Kidney glomerular epithelial cell (primary cell): ENCODE measurements around the gene CDH19.
"Not testable (repeated sequence)": the region's sequence is repeated elsewhere in the genome, so short reads cannot be mapped to it uniquely, and the experiment has no call there.

ENCODE experiments used
- DNase-seq: peaks from one replicate; lab custom pipeline; 2025; lab: John Stamatoyannopoulos, UW

Gene CDH19

DNA sequence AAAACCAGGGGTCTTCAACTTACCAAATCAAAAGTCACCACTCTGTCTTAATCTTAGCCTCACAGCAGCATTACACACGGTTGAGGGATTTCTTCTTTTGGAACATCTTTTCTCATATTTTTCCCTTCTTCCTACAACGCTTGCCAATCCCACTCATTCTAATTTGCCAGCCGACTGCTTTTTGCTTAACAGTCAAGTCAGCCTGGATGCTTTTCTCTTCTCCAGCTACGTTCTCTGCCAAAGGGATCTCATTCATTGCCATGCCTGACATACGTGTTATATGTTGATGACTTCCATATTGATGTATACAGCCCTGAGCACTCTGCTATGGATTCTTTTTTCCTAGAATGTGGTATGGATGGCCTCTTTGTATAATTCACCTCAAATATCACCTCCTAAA lies 37.3 kb downstream of the CDH19 start:
- DNase-seq: no peak

DNA sequence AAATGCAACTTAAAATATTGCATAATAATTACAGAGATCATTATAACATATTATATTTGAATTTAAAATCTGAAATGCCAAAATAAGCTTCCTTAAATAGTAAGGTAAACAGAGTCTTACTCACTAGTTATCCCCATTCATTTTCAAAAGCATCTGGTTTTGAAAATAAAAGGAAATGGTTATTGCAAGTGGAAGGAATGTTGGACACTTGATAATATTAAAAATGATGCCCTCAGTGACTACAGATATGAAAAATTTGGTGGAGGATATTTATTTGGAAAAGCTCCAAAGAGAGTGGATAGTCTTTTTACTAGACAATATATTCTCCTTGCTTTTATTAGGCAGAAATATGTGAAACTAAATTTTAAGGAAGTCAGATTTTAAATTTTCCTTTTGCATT lies 39.7 kb downstream of the CDH19 start:
- no peak for DNase-seq

DNA sequence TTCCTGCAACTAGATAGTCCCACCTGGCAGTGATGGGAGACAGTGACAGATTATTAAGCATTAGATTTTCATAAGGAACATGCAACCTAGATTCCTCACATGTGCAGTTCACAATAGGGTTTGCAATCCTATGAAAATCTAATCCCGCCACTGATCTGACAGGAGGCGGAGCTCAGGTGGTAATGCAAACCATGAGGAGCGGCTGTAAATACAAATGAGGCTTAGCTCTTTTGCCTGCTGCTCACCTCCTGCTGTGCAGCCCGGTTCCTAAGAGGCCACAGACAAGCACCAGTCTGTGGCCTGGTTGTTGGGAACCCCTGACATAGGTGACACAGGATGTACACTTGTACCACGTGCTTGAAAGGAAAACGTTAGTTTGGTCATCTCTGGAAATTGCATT lies 41.6 kb downstream of the CDH19 start:
- DNase-seq: no peak

DNA sequence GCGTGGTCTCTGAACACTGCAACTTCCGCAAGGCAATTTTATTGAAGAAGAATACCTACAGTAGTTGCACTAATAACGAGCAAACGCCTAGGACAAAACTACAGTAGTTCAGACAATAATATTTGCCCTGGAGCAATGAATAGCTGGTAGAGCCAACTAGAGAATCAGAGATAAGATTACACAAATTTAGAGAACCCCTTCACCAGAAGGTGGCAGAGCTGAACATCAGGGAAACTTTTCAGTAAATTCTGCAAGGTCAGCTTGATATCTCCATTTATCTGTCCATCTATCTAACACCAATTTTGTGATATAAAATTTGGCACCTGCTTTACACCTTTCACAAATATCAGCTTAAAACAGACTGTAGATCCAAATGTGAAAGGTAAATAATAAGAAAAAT lies 43.8 kb downstream of the CDH19 start:
- DNase-seq: peak; percentile 18

DNA sequence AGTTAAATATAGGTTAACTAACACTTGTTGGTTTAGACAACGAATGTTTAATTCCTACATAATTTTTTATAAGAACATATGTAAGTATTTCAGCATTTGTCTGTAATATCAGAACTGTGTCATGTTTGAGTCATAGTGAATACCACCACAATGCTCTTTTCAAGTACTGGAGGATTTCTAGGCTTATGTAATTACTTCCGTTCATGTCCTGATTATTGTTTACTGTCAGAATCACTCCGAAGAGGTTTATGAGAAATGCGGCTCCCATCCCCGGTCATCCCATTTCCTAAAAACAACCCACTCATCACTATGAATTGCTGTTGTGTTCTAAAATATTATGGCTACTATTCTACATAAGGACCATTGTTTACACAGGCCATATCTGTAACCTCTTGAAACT lies 45.1 kb downstream of the CDH19 start:
- DNase-seq: no peak

DNA sequence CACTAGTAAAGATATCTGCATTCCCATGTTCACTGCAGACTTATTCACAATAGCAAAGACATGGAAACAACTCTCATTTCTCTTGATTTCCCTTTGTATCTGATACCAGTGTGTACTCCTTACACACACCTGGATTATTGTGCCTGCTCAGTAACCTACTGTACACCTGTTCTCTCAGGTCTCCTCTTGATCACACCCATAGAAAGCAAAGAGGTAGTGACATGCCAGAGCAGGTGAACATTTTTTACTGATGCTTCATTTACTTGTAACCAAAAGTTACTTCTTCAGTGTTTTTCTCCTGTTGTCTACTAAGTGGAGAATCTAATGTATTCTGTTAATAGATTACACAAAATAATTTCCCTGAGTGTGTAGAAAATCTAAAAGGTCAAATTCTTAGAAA lies 46.8 kb downstream of the CDH19 start:
- DNase-seq: no peak

DNA sequence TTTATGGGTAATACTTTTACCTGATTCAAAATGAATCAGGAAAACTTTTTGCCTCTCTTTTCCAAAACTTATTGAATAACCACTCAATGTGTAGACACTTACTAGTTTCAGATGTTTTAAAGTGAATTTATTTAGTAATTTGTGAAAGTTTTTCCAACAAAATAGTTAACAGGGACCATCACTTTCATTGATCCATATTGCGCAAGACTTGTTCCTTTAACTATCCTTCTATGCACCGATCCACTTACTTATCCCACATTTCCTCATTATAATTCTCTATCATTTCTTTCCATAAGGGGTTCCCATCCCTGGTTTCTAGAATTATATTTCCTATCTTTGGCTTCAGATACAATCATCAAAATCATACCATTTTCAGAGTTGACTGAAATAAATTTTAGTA lies 48.3 kb downstream of the CDH19 start:
- DNase-seq: no peak

DNA sequence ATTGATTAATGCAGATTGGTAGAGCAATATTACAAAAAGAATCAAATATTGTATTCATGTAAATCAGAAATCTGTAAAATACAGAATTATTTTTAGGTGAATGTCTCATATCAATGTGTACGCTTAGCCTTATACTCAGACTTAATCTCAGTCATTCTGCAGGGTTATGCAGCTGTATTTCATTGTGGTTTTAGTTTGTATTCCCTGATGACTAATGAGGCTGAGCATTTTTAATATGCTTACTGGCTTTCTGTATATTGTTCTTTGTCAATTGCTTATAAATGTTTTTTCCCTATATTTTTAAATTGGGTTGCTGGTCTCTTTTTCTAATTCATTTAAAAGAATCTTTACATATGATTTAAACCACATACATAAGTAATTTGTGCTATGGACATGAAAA lies 50.1 kb downstream of the CDH19 start:
- no peak for DNase-seq

DNA sequence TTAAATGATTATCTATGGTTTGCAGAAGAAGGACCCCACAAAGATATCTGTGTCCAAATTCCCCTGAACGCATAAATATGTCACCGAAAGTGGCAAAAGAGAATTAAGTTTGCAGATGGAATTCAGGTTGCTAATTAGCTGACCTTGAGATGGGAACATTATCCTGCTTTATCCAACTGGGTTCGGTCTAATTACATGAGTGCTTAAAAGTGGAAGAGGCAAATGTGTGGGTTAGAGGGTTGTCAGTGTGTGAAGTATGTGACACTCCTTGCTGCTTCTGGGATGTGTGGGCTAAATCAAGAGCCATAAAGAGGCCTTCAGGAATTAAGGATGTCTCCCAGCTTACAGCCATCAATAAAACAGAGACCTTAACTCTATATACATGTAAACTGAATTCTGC lies 53.5 kb downstream of the CDH19 start:
- no peak for DNase-seq

DNA sequence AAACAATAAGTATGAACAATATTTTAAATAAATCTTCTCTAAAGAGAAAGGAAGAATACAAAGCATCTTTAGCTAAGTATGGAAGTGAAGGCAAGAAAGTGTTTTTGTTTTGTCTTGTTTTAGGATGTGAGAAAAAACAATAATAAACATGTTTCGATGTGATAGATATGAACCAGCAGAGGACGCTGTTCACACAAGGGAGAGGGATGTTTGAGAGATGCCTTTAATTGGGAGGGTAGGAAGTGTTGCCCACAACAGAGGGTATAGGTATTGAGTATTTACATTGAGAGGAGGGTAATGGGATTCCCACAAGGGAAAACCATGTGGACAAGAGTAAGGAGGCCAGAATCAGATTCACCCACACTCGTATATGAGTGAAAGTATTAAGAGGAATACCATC lies 55.1 kb downstream of the CDH19 start:
- DNase-seq: no peak

DNA sequence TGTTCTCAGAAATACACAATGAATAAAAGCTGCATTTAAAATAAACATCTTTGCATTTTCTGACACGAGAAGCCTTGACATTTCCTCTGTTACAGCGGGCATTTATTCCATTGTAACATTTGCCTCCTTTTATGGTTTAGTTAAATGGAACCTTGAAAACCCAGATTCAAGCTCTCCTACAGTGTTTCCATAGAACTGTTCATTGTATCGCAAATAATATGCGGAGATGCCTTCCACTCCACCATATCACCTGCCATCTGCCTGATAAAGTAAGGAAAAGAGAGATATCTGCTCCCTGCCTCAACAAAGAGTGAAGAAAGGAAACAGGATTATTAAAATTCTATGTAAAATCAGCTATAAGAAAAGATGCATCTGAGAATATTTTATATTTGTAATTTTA lies 69.8 kb downstream of the CDH19 start:
- no peak for DNase-seq

DNA sequence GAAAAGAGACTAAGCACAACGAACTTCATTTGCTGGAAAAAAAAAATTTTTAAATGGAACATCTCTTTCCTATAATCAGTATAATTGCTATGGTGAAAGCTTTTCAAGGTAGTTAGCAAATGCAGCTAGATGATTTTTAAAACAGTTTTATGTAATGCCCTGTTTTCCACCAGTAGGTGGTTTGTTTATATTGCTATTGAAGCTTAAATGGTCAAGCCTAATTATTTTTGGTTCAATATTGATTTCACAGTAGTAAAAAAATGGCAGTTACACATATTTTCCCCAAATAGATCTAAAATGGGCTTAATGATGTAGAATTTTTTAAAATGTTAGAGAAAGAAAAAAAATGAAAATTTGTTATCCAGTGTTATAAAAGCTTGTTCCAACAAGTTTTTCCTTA lies 70.2 kb downstream of the CDH19 start:
- no peak for DNase-seq

DNA sequence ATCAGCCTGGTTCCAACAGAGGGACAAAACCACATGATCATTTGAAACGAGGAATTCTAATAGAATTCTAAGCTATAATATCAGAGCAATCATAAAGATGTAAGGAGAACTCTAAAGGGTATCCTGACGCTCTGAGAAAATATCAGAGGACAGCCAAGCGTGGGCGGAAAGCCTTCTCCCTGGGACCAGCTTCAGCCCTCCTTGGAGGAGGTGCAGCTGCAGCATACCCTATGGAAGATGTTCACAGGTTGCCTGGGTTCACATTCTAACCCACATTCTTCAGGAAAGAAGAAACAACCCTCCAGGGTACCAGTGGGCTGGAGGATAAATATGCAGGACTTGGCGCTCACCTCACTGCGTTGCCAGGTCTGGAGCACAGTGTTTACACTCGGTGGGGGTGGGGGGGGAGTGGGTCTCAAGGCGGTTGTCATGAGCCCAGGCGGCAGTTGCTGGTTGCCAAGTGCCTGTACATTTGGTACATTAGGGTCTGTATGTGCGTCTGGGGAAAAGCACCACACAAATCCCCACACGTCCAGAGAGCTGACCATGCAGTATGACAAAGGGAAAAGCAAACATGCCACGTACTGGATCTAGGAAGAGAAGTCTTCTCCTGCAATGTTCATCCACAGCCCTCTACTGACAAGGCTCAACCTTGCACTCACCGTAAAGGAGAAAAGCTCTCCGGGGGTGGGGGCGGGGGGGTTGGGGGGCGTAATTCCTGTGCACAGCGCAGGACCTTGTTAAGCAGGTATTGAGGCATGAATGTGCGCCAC lies 80.5 kb downstream of the CDH19 start:
- DNase-seq: no peak

DNA sequence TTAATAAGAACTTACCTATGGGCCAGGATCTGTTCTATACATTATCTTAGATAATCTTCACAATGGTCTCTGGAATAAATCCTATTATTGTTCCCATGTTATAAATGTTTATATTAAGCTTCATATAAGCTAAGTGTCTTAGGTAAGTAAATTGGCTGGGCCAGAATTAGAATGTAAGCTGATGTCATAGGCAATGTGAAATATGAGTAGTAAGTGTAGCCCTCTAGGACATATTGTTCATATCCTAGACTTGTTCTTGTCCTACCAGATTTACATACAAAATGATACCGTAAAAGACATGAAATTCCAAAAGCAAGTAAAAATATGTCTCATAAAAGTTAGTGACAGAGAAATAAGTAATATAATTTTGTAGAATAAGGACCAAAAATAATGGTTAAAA lies 89.9 kb downstream of the CDH19 start:
- no peak for DNase-seq

DNA sequence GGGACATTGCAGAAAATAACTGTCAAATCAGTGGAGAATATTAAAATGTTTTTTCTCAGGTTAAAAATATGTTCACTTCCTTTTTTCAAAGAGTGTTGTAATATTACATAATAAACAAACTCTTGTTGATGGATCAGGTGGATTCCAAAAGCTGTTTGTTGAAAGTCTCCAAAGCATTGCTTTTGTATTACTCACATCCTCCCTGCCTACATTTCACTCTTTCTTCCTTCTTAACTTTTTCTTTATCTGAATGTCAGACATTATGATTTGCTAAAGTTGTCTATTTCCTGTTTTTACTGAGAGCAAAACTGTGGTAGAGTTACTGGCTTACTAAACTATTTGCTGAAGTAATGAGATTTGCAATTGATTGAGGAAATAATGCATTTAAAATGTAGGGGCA lies 92.1 kb downstream of the CDH19 start:
- DNase-seq: peak; percentile 60

DNA sequence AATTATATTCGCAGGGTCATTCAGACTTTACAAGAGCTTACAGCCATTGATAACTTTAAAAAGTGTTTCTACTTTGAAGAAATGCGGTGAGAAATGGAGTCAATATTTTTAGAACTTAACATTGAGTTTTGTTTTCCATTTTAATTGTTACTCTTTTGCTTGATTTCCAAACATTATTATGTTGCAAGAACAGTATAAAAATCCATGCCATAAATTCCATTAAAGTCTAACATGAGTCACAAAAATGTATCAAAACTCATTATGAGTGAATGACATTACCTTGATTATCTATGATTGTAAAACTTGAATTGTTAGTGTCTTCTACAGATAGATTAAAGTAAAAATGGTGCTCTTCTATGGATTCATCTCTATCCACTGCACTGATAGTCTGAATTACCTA lies 92.6 kb downstream of the CDH19 start:
- no peak for DNase-seq

DNA sequence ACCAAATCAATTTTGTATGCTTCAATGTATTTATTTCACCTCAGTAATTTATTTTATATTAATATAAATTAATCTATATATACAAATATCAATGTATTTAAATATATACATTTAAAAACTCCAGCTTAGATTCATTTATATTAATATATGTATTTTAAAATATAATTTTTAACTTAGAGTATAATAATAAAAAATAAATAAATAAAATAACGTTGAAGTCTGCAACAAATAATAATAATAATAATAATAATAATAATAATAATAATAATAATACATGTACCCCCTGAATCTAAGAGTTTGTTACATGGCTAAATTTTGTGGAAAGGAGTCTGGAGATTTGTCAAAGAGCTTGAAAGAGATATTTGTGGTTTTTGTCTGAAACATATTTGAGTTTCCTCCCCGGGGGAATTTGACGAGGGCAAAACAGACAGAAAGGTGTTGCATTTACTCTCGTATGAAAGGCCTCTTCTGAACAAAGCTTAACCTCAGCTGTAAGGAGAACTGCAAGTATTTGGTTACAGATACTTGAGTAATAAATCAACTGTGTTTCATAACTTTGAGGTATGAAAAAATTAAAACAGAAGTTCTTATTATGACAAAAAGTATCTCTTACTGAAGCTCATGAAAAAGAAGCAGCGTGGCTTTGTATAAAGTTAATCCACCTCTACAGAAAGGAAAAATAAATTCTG lies 93.4 kb downstream of the CDH19 start:
- DNase-seq: no peak

DNA sequence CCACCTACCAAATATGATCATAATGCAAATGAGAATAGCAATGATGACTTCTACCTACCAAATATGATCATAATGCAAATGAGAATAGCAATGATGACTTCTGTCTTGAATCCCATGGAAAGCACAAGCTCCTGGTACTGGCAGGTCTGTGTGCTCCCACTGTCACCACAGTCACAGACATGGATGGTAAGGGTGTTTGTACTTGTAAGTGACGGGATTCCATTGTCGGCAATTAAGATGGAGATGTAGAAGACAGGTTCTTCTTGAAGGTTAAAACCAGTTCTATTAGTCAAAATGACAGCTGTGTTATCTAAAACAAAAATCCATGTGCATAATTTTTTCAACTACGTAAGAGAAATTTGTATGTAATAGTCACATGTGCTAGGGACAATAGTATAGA lies 95.0 kb downstream of the CDH19 start:
- DNase-seq: no peak

DNA sequence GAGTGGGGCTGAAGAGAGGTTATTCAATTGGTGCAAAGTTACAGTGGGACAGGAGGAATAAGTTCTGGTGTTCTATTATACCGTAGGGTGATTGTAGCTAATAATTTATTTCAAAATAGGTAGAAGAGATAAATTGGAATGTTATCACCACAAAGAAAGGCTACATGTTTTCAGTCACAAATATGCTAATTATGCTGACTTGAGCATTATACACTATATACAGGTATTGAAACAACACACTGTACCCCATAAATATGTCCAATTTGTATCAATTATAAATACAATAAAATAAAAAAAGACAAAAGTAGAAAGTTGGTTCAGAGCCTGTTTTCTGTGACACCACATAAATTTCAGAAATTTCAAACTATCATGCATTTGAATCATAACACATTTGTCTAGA lies 97.7 kb downstream of the CDH19 start:
- no peak for DNase-seq

DNA sequence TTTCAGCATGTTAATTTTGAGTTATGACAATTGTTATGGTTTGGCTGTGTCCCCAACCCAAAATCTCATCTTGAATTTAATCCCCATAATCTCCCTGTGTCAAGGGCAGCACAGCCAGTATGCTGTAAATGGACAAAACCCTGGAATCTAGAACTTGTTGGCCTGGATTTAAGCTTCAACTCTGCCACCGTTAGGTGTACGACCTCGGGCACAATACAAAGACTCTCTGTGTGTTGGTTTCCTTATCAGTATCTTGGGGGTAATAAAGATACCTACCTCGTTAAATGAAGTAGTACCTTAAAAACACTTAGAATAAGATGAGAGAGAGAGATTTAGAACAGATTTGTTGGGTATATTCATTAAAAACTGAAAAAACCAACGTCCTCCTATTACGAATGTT lies 106.5 kb downstream of the CDH19 start:
- DNase-seq: no peak

DNA sequence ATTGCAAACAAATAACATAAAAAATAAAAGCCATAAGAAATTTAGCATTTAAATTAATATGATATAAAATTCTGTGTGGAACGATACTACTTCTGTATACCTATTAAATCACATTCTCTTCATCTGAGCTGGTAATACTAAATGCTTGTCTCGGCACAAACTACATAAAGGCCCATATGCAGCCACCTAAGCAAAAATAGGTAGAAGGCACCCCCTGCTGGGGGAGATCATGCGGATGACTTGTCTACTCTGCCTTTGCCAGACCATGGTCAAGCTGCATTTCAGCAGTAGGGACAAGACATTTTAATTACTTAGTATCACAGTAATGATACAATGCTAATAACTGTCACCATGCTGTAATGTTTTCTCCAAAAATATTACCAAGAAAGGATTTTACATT lies 108.0 kb downstream of the CDH19 start:
- peak; percentile 63 for DNase-seq

DNA sequence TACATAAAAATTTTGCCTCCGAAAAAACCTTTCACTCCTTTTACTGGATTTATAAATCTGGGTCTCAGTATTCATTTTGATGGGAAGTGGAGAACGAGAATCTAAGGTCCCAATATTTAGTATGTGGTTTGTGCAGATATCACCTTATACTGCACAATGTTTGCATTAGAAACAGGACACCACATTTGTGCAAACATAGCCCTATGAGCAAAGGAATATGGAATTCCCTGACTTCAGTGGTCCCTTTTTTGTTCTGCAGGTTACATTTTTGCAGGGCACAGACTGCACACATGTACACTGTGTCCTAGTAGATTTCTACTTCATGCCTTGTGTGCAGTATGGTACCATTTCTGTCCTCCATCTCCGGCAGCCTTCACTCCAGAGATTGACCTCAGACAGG lies 130.0 kb downstream of the CDH19 start:
- DNase-seq: no peak

DNA sequence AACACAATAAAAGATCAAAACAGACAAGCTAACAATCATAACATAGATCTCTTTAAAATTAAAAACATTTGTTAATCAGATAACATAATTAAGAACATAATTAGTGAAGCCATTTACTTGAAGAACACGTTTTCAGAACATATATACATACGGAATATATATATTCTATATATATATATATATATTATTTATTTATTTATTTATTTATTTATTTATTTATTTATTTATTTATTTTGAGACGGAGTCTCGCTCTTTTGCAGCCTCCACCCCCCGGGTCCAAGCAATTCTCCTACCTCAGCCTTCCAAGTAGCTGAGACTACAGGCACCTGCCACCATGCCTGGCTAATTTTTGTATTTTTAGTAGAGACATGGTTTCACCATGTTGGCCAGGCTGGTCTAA lies 137.7 kb downstream of the CDH19 start:
- DNase-seq: not testable (repeated sequence)

DNA sequence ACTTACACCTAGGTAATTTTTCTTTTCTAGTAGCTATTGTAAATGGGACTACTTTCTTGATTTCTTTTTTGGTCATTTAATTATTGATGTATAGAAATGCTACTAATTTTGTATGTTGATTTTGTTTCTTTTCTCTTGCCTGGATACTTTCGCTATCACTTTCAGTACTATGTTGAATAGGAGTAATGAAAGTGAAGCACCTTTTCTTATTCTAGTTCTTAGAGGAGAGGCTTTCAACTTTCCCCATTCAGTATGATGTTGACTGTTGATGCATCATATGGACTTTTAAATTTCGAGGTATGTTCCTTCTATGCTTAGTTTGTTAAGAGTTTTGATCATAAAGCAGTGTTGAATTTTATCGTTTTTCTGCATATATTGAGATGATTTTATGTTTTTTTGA lies 142.5 kb downstream of the CDH19 start:
- DNase-seq: no peak
